ENCODE data around the gene GATA3. TPM values are rescaled to one million over a fixed set of nuclear protein-coding genes. Genes with fewer than 3 reads are reported as not detected.

Gene GATA3
- total RNA-seq, 1 donor from 2014 or later = 17.6 TPM

DNA sequence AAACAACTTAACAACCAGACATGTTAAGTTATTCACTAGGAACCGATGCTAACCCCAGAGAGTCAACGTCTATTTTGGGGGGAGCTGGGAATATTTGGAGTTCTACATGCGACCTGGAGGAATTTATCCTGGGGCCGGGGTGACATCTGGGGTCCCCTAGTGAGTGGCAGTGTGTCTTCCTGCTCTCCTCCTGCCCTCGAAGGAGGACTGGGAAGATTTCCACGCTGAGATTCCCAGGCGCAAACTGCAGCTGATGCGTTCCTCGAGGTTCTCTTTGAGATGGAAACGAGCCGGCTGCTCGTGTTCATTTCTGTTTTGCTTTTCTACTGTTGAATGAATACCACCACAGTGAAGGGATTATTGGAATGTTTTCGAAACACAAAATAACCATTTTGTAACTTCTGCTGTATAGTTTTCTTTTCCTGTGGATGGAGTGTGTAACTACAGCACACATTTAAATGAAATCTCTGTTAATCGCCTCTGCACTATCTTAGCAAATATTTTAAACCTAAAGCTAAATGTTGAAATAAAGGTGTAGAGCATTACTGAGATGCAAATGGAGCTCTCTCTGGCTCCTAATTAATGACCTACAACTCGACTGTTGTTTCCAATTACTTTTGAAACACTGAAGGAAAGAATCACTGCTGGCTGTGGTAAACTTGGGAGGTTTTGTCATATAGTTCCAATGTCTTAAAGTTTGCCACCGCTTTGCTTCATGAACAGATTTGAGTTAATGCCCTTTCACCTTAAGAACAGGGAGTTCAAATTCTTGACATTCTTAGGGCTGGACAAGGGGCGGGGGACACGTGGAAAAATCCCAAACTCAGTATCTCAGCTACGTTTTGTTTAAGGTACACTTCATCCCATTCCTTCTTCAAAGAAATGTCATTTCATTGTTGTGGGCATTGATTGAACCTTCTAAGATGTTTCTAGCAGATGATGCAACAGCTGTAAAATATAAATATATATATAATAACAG lies 21.1 kb downstream of the GATA3 start:
- Histone ChIP-seq H3K4me3 (ENCODE audit: insufficient read depth, low read depth, low read length) (no peak overlapping the region), H3K79me2 (ENCODE audit: insufficient read depth, low read length) (no peaks in the 10 kb centered on the region), H3K4me2 (ENCODE audit: low read length) (peak overlapping the region; percentile 27), H2AFZ (ENCODE audit: low read depth, low read length) (peak overlapping the region; percentile 13), H3K27ac (ENCODE audit: low read depth, low read length) (no peak overlapping the region), H3K4me1 (ENCODE audit: insufficient read depth, low read length) (peaks cover 13% of the 10 kb centered on the region), H4K20me1 (ENCODE audit: insufficient read depth, low read length) (no peaks in the 10 kb centered on the region), H3K9ac (ENCODE audit: low read length) (no peak overlapping the region), H3K9me3 (ENCODE audit: insufficient read depth, low read depth, low read length) (no peaks in the 10 kb centered on the region), H3K36me3 (ENCODE audit: insufficient read depth, low read length) (no peaks in the 10 kb centered on the region), H3K27me3 (ENCODE audit: insufficient read depth, low read length) (no peaks in the 10 kb centered on the region)
- Mint-ChIP-seq H3K27me3 (ENCODE audit: low read depth, unreplicated experiment) (no peaks in the 10 kb centered on the region), H3K9me3 (ENCODE audit: unreplicated experiment) (peaks cover 2% of the 10 kb centered on the region), H3K36me3 (ENCODE audit: low read depth, unreplicated experiment) (peaks cover 9% of the 10 kb centered on the region), H3K4me1 (ENCODE audit: low read depth, unreplicated experiment) (peaks cover 26% of the 10 kb centered on the region), H3K4me3 (ENCODE audit: unreplicated experiment) (no peak overlapping the region), H3K27ac (ENCODE audit: unreplicated experiment) (peak overlapping the region; percentile 87)
- FAIRE-seq = no peak
- TF ChIP-seq EZH2 (IDR thresholded peaks at IDR 0.05; ENCODE audit: insufficient read depth, low read length) = no peak
- TF ChIP-seq, protein P1, sequence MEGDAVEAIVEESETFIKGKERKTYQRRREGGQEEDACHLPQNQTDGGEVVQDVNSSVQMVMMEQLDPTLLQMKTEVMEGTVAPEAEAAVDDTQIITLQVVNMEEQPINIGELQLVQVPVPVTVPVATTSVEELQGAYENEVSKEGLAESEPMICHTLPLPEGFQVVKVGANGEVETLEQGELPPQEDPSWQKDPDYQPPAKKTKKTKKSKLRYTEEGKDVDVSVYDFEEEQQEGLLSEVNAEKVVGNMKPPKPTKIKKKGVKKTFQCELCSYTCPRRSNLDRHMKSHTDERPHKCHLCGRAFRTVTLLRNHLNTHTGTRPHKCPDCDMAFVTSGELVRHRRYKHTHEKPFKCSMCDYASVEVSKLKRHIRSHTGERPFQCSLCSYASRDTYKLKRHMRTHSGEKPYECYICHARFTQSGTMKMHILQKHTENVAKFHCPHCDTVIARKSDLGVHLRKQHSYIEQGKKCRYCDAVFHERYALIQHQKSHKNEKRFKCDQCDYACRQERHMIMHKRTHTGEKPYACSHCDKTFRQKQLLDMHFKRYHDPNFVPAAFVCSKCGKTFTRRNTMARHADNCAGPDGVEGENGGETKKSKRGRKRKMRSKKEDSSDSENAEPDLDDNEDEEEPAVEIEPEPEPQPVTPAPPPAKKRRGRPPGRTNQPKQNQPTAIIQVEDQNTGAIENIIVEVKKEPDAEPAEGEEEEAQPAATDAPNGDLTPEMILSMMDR (IDR thresholded peaks at IDR 0.05; ENCODE audit: insufficient read depth, low read depth, low read length) = no peak
- no peak for DNase-seq (ENCODE audit: low read depth)

DNA sequence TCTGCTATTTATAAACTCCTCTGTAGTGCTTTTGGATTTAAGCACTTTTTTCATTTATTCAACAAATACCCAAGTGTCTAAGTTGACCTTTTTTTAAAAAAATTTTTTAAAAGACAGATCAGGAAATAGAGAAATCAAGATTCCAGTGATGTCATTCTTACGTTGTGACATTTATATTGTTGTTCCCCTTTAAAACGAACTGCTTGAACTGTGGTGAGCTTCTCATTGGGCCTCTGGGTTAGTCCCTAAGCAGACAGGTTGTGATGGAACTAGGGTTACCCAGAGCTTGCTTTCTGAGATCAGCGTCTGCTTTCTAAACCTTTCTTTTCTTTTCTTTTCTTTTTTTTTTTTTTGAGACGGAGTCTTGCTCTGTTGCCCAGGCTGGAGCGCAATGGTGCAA lies 22.4 kb downstream of the GATA3 start:
- DNase-seq (ENCODE audit: low read depth) = no peak
- Histone ChIP-seq H3K36me3 (ENCODE audit: insufficient read depth, low read length) (no peaks in the 10 kb centered on the region), H3K27me3 (ENCODE audit: insufficient read depth, low read length) (no peaks in the 10 kb centered on the region), H3K4me1 (ENCODE audit: insufficient read depth, low read length) (peaks cover 7% of the 10 kb centered on the region), H3K9me3 (ENCODE audit: insufficient read depth, low read depth, low read length) (no peaks in the 10 kb centered on the region), H3K9ac (ENCODE audit: low read length) (no peak overlapping the region), H3K27ac (ENCODE audit: low read depth, low read length) (no peak overlapping the region), H3K79me2 (ENCODE audit: insufficient read depth, low read length) (no peaks in the 10 kb centered on the region), H3K4me3 (ENCODE audit: insufficient read depth, low read depth, low read length) (no peak overlapping the region), H2AFZ (ENCODE audit: low read depth, low read length) (no peak overlapping the region), H3K4me2 (ENCODE audit: low read length) (no peak overlapping the region), H4K20me1 (ENCODE audit: insufficient read depth, low read length) (no peaks in the 10 kb centered on the region)
- Mint-ChIP-seq H3K27me3 (ENCODE audit: low read depth, unreplicated experiment) (no peaks in the 10 kb centered on the region), H3K9me3 (ENCODE audit: unreplicated experiment) (peaks cover 2% of the 10 kb centered on the region), H3K27ac (ENCODE audit: unreplicated experiment) (no peak overlapping the region), H3K4me3 (ENCODE audit: unreplicated experiment) (no peak overlapping the region), H3K4me1 (ENCODE audit: low read depth, unreplicated experiment) (peaks cover 22% of the 10 kb centered on the region), H3K36me3 (ENCODE audit: low read depth, unreplicated experiment) (peaks cover 9% of the 10 kb centered on the region)
- TF ChIP-seq, protein P1 (IDR thresholded peaks at IDR 0.05; ENCODE audit: insufficient read depth, low read depth, low read length) = no peak
- no peak for TF ChIP-seq EZH2 (IDR thresholded peaks at IDR 0.05; ENCODE audit: insufficient read depth, low read length)
- FAIRE-seq = no peak

DNA sequence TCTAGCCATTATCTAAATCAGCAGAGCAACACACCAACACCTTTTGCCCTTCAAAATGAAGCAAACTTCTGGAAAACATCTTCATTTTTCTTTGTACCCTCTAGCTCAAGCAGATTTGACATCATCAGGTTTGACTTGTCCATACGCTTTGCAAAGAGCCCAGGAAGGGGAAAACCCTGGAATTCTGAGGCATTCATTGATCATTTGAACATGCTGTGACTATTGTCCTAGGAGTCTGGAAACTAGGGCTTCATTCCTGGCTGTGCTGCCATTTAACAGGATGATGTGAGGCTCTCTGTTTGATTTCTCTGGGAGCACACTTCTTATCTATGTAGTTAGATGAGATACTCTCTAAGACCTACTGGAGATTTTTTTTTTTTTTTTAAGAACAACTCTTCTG lies 23.5 kb downstream of the GATA3 start:
- Histone ChIP-seq H3K27me3 (ENCODE audit: insufficient read depth, low read length) (no peaks in the 10 kb centered on the region), H3K36me3 (ENCODE audit: insufficient read depth, low read length) (no peaks in the 10 kb centered on the region), H3K79me2 (ENCODE audit: insufficient read depth, low read length) (no peaks in the 10 kb centered on the region), H3K4me2 (ENCODE audit: low read length) (no peak overlapping the region), H3K4me3 (ENCODE audit: insufficient read depth, low read depth, low read length) (no peak overlapping the region), H4K20me1 (ENCODE audit: insufficient read depth, low read length) (no peaks in the 10 kb centered on the region), H3K27ac (ENCODE audit: low read depth, low read length) (no peak overlapping the region), H3K9ac (ENCODE audit: low read length) (no peak overlapping the region), H3K9me3 (ENCODE audit: insufficient read depth, low read depth, low read length) (no peaks in the 10 kb centered on the region), H3K4me1 (ENCODE audit: insufficient read depth, low read length) (peaks cover 7% of the 10 kb centered on the region), H2AFZ (ENCODE audit: low read depth, low read length) (no peak overlapping the region)
- H3K27ac Mint-ChIP-seq (ENCODE audit: unreplicated experiment) = no peak overlapping the region
- H3K36me3 Mint-ChIP-seq (ENCODE audit: low read depth, unreplicated experiment) = peaks cover 3% of the 10 kb centered on the region
- no peak for FAIRE-seq
- no peak overlapping the region for H3K4me3 Mint-ChIP-seq (ENCODE audit: unreplicated experiment)
- DNase-seq (ENCODE audit: low read depth) = no peak
- peaks cover 2% of the 10 kb centered on the region for H3K9me3 Mint-ChIP-seq (ENCODE audit: unreplicated experiment)
- peaks cover 22% of the 10 kb centered on the region for H3K4me1 Mint-ChIP-seq (ENCODE audit: low read depth, unreplicated experiment)
- no peaks in the 10 kb centered on the region for H3K27me3 Mint-ChIP-seq (ENCODE audit: low read depth, unreplicated experiment)
- TF ChIP-seq EZH2 (IDR thresholded peaks at IDR 0.05; ENCODE audit: insufficient read depth, low read length) = no peak
- TF ChIP-seq, protein P1 (IDR thresholded peaks at IDR 0.05; ENCODE audit: insufficient read depth, low read depth, low read length) = no peak
